ENCODE data around the gene TRIM28. TPM values are rescaled to one million over a fixed set of nuclear protein-coding genes. Genes with fewer than 3 reads are reported as not detected.
"Not testable (repeated sequence)": the region's sequence is repeated elsewhere in the genome, so short reads cannot be mapped to it uniquely, and the experiment has no call there.

Gene TRIM28
- total RNA-seq, 1 donor from 2014 or later: 679 TPM

DNA sequence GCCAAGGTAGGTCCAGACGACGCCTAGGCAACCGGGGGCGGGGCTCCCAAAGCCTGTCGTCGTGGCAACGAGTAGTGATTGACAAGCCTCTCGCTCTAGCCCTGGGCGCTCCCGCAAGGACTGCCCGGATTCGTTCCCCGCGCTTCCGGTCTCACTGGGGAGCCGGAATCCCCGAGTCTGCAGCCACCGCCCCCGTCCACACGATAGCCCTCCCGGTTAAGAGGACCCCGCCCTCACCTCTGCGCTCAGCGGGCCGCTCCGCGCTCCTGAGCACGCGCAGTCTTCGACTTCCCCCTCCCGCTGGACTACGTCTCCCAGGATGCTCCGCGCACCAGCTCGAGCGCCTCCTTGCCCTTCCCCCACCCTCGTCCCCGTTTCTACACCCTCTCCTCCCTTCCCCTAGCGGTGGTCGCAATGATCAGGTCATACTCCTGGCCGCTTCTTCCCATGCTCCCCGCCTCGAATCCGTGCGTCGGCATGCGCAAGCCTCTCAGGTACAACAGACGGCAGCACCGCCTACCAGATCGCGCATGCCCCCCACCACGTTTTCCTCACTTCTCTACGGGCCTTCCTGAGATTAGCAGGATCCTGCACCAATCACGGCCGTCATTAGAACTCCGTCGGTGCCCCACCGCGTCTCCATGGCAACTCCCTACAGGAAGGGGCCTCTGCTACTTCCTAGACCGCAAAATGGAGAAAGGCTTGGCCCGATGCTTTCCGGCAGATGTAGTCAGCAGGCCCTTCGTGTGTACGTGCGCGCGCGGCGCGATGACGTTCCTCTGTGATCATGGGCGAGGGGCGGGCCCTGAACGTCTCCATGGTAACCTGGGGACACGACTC lies 29.2 kb downstream of the TRIM28 start, which contains the start of gene MZF1:
Gene MZF1, minus strand, starts transcription at position 518 of the 840 bp plus-strand sequence. CDS start 1,946 bp downstream, outside the sequence.
- DNase-seq (ENCODE audit: extremely low spot score, unreplicated experiment): peak; percentile 99
- Mint-ChIP-seq H3K4me3 (peak within 1 kb of the TSS; percentile 100), H3K27me3 (no peaks in the 10 kb centered on the region), H3K9me3 (no peaks in the 10 kb centered on the region), H3K27ac (peak within 1 kb of the TSS; percentile 100), H3K4me1 (ENCODE audit: unreplicated experiment) (peaks cover 25% of the 10 kb centered on the region), H3K36me3 (no peaks in the 10 kb centered on the region)
- TF ChIP-seq, protein P1, sequence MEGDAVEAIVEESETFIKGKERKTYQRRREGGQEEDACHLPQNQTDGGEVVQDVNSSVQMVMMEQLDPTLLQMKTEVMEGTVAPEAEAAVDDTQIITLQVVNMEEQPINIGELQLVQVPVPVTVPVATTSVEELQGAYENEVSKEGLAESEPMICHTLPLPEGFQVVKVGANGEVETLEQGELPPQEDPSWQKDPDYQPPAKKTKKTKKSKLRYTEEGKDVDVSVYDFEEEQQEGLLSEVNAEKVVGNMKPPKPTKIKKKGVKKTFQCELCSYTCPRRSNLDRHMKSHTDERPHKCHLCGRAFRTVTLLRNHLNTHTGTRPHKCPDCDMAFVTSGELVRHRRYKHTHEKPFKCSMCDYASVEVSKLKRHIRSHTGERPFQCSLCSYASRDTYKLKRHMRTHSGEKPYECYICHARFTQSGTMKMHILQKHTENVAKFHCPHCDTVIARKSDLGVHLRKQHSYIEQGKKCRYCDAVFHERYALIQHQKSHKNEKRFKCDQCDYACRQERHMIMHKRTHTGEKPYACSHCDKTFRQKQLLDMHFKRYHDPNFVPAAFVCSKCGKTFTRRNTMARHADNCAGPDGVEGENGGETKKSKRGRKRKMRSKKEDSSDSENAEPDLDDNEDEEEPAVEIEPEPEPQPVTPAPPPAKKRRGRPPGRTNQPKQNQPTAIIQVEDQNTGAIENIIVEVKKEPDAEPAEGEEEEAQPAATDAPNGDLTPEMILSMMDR (conservative IDR thresholded peaks at IDR 0.05): peak; percentile 60

DNA sequence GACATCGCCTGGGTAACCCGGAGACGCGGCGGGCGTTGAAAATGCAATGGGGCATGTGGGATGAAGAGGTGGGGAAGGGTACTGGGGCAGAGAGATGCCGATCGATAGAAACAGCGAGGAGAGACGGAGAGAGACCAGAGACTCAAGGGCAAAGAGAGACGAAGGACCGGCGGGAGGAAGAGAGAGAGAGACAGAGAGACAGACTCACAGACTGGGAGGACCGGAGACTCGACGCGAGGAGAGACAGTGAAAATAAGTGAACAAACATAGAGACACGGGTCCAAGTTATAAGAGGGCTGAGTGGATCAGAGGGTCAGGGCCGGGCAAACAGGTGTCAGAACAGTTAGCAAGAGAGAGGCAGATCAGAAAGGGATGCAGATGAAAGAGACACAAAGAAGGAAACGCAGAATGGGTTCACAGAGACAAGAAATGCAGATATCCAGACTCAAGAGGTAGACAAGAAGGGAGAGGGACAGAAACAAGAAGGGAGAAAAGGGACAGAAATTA lies 29.8 kb downstream of the TRIM28 start:
- no peaks in the 10 kb centered on the region for H3K36me3 Mint-ChIP-seq

DNA sequence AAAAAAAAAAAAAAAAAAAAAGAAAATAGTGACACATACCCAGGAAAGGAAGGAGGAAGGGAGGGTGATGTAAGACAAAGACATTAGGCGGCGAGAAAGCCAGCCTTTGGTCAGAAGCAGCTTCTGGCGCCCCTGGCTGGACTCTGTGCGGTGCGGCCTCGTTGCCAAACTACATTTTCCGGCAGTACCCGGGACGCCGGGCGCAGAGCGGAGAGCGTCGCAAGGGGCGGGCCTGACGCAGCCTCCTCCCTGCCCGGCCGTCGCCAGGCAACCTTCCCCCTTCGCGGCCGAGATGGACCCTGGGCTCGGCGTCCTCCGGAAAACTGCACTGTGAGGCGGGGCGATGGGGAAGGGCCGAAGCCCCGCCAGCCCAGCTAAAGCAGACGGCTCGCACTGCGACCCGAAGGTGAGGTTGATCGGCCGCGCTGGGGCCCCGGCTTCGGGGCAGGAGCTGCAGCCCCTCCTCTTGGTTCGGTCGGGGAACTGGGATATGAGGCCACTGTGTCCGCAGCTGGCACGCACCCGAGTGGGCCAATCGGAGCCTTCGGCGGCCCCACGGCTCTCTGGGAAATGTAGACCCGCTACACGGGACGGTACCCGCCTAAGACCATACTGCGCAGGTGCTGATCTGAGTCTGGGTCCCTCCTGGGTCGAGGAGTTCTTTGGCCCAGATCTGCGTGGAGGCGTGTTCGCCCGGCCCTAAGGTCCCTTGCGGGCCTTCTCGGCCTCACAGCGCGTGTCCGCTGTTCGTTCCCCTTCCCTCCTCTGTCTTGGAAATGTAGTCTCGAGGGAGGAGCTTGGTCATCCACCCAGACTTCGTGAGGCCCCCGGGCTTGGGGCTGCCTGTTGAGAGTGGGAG lies 31.5 kb downstream of the TRIM28 start:
- DNase-seq (ENCODE audit: extremely low spot score, unreplicated experiment): peak; percentile 89
- no peaks in the 10 kb centered on the region for H3K36me3 Mint-ChIP-seq
- H3K9me3 Mint-ChIP-seq: no peaks in the 10 kb centered on the region
- TF ChIP-seq, protein P1 (conservative IDR thresholded peaks at IDR 0.05): no peak
- peaks cover 37% of the 10 kb centered on the region for H3K4me1 Mint-ChIP-seq (ENCODE audit: unreplicated experiment)
- peak overlapping the region; percentile 100 for H3K27ac Mint-ChIP-seq
- H3K4me3 Mint-ChIP-seq: peak overlapping the region; percentile 100
- H3K27me3 Mint-ChIP-seq: no peaks in the 10 kb centered on the region

More for the DNA sequence above, 29.8 kb downstream of the TRIM28 start:
- no peaks in the 10 kb centered on the region for H3K27me3 Mint-ChIP-seq
- H3K27ac Mint-ChIP-seq: peak overlapping the region; percentile 100
- no peaks in the 10 kb centered on the region for H3K9me3 Mint-ChIP-seq
- TF ChIP-seq, protein P1 (conservative IDR thresholded peaks at IDR 0.05): no peak
- no peak for DNase-seq (ENCODE audit: extremely low spot score, unreplicated experiment)
- H3K4me1 Mint-ChIP-seq (ENCODE audit: unreplicated experiment): peaks cover 28% of the 10 kb centered on the region
- H3K4me3 Mint-ChIP-seq: peak overlapping the region; percentile 100

DNA sequence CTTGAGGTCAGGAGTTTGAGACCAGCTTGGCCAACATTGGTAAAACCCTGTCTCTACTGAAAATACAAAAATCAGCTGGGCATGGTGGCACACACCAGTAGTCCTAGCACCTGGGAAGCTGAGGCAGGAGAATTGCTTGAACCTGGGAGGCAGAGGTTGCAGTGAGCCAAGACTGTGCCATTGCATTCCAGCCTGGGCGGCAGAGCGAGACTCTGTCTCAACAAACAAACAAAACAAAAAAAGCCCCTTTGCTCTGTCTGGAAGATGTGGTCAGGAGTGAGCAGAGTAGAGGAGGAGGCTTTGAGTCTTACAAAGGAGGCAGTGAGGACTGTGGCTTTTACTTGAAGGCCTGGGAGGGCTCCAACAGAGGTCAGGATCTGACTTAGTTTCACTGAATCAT lies 33.7 kb downstream of the TRIM28 start:
- not testable (repeated sequence) for H3K27me3 Mint-ChIP-seq, H3K4me3 Mint-ChIP-seq, H3K9me3 Mint-ChIP-seq, H3K36me3 Mint-ChIP-seq, H3K27ac Mint-ChIP-seq
- H3K4me1 Mint-ChIP-seq (ENCODE audit: unreplicated experiment): peaks cover 29% of the 10 kb centered on the region
- DNase-seq (ENCODE audit: extremely low spot score, unreplicated experiment): peak; percentile 39

DNA sequence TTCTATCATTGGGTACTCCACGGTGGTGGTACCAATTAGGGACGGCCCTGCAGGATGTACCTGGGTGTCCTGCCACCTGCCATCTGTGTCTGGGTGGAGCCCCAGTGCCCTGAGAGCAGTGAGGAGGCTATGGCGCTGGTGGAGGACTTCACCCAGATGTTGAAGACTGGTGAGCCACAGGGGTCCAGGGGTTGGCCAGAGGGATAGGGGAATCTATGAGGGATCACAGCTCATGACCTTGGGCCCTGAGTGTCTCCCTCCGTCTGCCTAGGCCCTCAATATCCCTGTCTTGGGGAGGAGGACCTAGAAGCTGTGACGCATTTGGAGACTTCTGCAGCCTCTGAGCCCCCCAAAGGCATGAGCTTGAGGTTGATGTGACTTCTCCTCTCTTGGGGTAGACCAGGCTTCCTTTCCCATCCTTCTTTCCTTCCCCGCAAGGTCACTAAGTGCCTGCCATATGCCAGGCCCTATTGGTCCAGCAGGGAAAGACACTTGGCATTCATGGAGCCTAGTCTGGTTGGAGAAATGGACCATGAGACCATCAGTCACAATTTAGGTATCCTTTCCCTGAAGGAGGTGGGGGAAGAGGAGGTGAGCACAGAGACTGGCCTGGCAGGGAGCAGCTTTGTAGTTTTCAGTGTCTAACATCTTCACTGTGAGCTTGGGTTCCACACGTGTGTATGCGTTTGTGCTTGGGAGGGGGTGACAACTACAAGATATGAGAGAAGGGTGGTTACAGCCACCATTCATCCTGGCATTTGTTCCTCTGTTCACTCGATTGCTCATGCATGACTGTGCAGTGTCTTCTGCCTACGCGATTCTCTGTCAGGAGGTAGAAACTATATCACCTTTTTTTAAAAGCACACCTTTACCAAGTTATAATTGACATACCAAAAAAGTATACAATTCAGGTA lies 34.4 kb downstream of the TRIM28 start:
- peak; percentile 49 for DNase-seq (ENCODE audit: extremely low spot score, unreplicated experiment)
- no peaks in the 10 kb centered on the region for H3K27me3 Mint-ChIP-seq
- peak overlapping the region; percentile 4 for H3K4me3 Mint-ChIP-seq
- TF ChIP-seq, protein P1 (conservative IDR thresholded peaks at IDR 0.05): no peak
- H3K4me1 Mint-ChIP-seq (ENCODE audit: unreplicated experiment): peaks cover 26% of the 10 kb centered on the region
- peaks cover 5% of the 10 kb centered on the region for H3K36me3 Mint-ChIP-seq
- H3K9me3 Mint-ChIP-seq: no peaks in the 10 kb centered on the region
- peak overlapping the region; percentile 74 for H3K27ac Mint-ChIP-seq
